ENCODE measurements around the gene CASQ1. TPM values are rescaled to one million over a fixed set of nuclear protein-coding genes. Genes with fewer than 3 reads are reported as not detected.

The CASQ1 gene
- total RNA-seq, 1 experiment from 2014 or later = not detected

DNA sequence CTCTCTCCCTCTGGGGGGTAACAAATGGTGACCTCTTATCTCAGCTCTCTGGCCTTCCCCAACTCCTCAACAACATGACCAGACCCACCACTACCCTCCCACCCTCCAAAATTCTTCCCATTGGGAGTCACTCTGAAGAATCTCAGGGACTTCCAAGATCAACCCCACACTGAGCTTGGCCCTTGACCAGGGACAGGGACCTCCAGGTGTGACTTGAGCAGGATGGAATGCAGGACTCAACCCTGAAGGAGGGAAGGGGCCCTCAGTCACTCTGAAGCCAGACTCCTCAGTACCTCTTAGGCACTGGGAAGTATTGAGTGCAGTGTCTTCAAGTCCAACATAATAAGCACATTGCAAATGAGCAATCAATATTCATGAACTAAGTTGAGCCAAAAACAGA, 1.9 kb downstream of the CASQ1 start:
- Mint-ChIP-seq H3K27ac (ENCODE audit: low read depth, unreplicated experiment) (no peak overlapping the region), H3K27me3 (ENCODE audit: insufficient read depth, unreplicated experiment) (no peaks in the 10 kb centered on the region), H3K9me3 (ENCODE audit: unreplicated experiment) (no peaks in the 10 kb centered on the region), H3K4me3 (ENCODE audit: unreplicated experiment) (no peak overlapping the region), H3K36me3 (ENCODE audit: insufficient read depth, unreplicated experiment) (no peaks in the 10 kb centered on the region), H3K4me1 (ENCODE audit: insufficient read depth, unreplicated experiment) (no peaks in the 10 kb centered on the region)
- TF ChIP-seq, protein P1, sequence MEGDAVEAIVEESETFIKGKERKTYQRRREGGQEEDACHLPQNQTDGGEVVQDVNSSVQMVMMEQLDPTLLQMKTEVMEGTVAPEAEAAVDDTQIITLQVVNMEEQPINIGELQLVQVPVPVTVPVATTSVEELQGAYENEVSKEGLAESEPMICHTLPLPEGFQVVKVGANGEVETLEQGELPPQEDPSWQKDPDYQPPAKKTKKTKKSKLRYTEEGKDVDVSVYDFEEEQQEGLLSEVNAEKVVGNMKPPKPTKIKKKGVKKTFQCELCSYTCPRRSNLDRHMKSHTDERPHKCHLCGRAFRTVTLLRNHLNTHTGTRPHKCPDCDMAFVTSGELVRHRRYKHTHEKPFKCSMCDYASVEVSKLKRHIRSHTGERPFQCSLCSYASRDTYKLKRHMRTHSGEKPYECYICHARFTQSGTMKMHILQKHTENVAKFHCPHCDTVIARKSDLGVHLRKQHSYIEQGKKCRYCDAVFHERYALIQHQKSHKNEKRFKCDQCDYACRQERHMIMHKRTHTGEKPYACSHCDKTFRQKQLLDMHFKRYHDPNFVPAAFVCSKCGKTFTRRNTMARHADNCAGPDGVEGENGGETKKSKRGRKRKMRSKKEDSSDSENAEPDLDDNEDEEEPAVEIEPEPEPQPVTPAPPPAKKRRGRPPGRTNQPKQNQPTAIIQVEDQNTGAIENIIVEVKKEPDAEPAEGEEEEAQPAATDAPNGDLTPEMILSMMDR (IDR thresholded peaks at IDR 0.05; ENCODE audit: unreplicated experiment) = no peak
- CTCF ChIA-PET = interaction anchor here (0.6 to 7.8 kb wide), 38 partner anchors 9 to 856 kb away, joined by 3 to 208 read pairs (median 4); partner anchors contain the start of gene PEA15
- POLR2A ChIA-PET = interaction anchor here (1.2 to 2.1 kb wide), 3 partner anchors 9 to 59 kb away, joined by 3 to 15 read pairs (median 6); no protein-coding TSS in a partner anchor
- no TSS peak for BruUV-seq (replicated peaks)
- DNase-seq (ENCODE audit: unreplicated experiment) = no peak
- intact Hi-C loops (cut with micrococcal nuclease) = loop anchor here (10.0 kb wide), 1 partner anchor 413 kb away; no protein-coding TSS in a partner anchor

DNA sequence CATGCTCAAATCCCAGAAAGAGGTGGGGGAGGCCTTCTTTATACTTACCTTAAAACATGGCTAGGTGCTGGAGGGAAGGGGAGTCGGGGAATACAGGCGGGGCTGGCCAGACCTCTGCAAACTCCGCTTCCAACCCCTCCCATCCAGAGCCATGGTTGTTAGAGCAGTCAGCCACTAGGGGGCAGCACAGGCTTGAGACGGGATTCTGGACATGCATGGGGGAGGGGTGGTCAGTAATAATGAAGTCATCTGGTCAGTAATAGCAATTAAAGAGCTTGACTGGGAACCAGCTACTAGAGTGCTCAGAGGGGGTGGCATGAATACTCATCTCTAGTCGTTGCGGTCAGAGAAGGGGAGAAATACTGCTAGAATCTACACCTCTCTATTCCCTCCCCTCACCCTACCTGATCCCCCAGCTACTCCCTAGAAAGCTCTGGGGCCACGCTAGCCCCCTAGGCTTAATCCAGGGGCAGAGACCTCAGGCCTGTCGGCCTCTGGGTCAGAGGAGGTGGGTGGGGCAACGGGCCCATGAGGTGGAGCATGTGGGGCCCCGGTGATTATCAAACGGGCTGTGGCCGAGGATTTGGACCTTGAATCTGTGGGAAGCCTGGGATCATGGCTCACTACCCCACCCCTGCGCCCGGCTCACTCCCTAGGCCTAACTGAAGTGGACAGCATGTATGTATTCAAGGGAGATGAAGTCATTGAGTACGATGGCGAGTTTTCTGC, 2.9 kb downstream of the CASQ1 start:
- ChIA-PET POLR2A (interaction anchor here (0.6 to 2.1 kb wide), 13 partner anchors 9 to 171 kb away, joined by 3 to 15 read pairs (median 5); partner anchors contain the start of gene PEX19), CTCF (interaction anchor here (0.5 to 7.8 kb wide), 94 partner anchors 8 to 1068 kb away, joined by 3 to 208 read pairs (median 4); partner anchors contain the start of genes ATP1A4, IGSF8, PEA15 and PEX19)
- no peaks in the 10 kb centered on the region for H3K27me3 Mint-ChIP-seq (ENCODE audit: insufficient read depth, unreplicated experiment)
- H3K4me3 Mint-ChIP-seq (ENCODE audit: unreplicated experiment) = no peak overlapping the region
- no peaks in the 10 kb centered on the region for H3K36me3 Mint-ChIP-seq (ENCODE audit: insufficient read depth, unreplicated experiment)
- TF ChIP-seq, protein P1 (IDR thresholded peaks at IDR 0.05; ENCODE audit: unreplicated experiment) = peak; percentile 100
- peak; percentile 94 for DNase-seq (ENCODE audit: unreplicated experiment)
- BruUV-seq (replicated peaks) = no TSS peak
- H3K4me1 Mint-ChIP-seq (ENCODE audit: insufficient read depth, unreplicated experiment) = no peaks in the 10 kb centered on the region
- intact Hi-C loops (cut with micrococcal nuclease) = loop anchor here (1.0 to 10.0 kb wide), 7 partner anchors 26 to 412 kb away; no protein-coding TSS in a partner anchor
- H3K9me3 Mint-ChIP-seq (ENCODE audit: unreplicated experiment) = no peaks in the 10 kb centered on the region
- no peak overlapping the region for H3K27ac Mint-ChIP-seq (ENCODE audit: low read depth, unreplicated experiment)

DNA sequence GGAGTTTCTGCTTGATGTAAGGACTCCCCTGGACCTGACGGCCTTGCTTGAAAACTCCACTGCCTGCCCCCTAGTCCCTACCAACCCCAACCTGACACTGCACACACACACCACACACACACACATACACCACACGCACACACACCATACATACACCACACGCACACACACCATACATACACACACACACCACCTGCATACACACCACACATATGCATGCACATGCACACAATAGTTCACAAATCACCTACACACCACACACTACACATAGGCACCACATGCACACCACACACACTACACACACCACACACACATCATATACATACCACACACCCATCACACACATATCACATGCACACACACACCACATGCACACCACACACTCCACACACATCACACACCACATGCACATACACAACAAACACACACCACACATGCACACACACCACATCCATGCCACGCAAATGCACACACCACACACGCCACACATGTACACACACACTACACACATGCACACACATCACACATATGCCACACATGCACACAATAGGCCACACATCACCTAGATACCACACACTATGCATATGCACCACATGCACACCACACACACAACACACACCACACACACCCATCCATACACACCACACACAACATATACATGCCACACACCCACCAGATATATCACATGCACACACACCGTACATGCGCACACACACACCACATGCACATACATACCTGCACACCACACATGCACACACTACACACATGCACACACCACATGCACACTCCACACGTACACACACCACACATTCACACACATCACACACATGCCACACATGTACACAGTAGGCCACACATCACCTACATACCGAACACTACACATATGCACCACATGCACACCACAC, 3.7 kb downstream of the CASQ1 start:
- Mint-ChIP-seq H3K9me3 (ENCODE audit: unreplicated experiment) (no peaks in the 10 kb centered on the region), H3K4me1 (ENCODE audit: insufficient read depth, unreplicated experiment) (no peaks in the 10 kb centered on the region), H3K27ac (ENCODE audit: low read depth, unreplicated experiment) (no peak overlapping the region), H3K36me3 (ENCODE audit: insufficient read depth, unreplicated experiment) (no peaks in the 10 kb centered on the region), H3K4me3 (ENCODE audit: unreplicated experiment) (no peak overlapping the region), H3K27me3 (ENCODE audit: insufficient read depth, unreplicated experiment) (no peaks in the 10 kb centered on the region)
- BruUV-seq (replicated peaks) = no TSS peak
- CTCF ChIA-PET = interaction anchor here (0.5 to 7.8 kb wide), 91 partner anchors 9 to 1069 kb away, joined by 3 to 208 read pairs (median 5); partner anchors contain the start of genes ATP1A4, IGSF8, PEA15 and PEX19
- no peak for DNase-seq (ENCODE audit: unreplicated experiment)
- intact Hi-C loops (cut with micrococcal nuclease) = loop anchor here (1.0 to 10.0 kb wide), 7 partner anchors 25 to 411 kb away; no protein-coding TSS in a partner anchor
- TF ChIP-seq, protein P1 (IDR thresholded peaks at IDR 0.05; ENCODE audit: unreplicated experiment) = no peak
- POLR2A ChIA-PET = interaction anchor here (0.6 to 2.1 kb wide), 11 partner anchors 11 to 172 kb away, joined by 3 to 15 read pairs (median 5); partner anchors contain the start of gene PEX19

Data from MCF 10A (cell line).